ENCODE results near the gene ANKRD44.

DNA sequence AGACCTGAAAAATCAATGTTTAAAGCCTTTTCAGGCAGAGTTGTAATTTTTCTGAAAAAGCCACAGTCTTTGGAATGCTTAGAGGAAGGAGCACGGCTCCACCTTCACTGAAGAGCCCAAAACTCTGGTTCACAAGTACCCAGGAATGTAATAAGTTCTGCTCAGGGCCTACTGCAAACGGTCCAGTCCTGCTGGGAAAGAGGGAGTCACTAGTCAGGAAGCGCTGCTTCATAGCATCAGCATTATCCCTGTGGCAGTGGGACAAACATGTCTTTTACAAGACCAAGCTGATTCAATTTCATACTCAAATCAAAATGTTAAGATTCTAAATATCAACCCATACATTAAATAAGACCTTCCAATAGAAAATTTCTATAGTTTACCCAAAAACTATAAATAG, 231.2 kb downstream of the ANKRD44 start:
- TF ChIP-seq POLR2A (IDR thresholded peaks at IDR 0.05; ENCODE audit: extremely low read depth, insufficient read length) (no peak), MYC (IDR thresholded peaks at IDR 0.05; ENCODE audit: low read depth, low read length) (no peak)
- TF ChIP-seq, protein P1, sequence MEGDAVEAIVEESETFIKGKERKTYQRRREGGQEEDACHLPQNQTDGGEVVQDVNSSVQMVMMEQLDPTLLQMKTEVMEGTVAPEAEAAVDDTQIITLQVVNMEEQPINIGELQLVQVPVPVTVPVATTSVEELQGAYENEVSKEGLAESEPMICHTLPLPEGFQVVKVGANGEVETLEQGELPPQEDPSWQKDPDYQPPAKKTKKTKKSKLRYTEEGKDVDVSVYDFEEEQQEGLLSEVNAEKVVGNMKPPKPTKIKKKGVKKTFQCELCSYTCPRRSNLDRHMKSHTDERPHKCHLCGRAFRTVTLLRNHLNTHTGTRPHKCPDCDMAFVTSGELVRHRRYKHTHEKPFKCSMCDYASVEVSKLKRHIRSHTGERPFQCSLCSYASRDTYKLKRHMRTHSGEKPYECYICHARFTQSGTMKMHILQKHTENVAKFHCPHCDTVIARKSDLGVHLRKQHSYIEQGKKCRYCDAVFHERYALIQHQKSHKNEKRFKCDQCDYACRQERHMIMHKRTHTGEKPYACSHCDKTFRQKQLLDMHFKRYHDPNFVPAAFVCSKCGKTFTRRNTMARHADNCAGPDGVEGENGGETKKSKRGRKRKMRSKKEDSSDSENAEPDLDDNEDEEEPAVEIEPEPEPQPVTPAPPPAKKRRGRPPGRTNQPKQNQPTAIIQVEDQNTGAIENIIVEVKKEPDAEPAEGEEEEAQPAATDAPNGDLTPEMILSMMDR (IDR thresholded peaks at IDR 0.05; ENCODE audit: low read depth, low read length): no peak
- TF ChIP-seq, protein P2, sequence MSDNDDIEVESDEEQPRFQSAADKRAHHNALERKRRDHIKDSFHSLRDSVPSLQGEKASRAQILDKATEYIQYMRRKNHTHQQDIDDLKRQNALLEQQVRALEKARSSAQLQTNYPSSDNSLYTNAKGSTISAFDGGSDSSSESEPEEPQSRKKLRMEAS (IDR thresholded peaks at IDR 0.05; ENCODE audit: low read depth, low read length): no peak

Measured in NB4 (cell line).